GM13976 (cell line): ENCODE data around the gene NR2F2.

Experiments
- DNase-seq: peaks from one replicate; pipeline ENCODE4 v3.0.0; 2012; ENCODE audit warnings: low spot score
- in situ Hi-C: fragments of 300-500 bp; cut with MboI; formaldehyde crosslinking; loops from one replicate; pipeline ENCODE4 v1.12.0; 2022; ENCODE audit warnings: low sequenced_read_pairs, mixed read lengths, inconsistent platforms; ENCODE audit not compliant: unreplicated experiment
- TF ChIP-seq, protein P1 (sequence below): IDR thresholded peaks from 2 replicates; pipeline ENCODE4 v1.5.1; 2012; ENCODE audit warnings: borderline replicate concordance, mild to moderate bottlenecking; ENCODE audit not compliant: insufficient read depth; ENCODE audit errors: extremely low read depth, missing control alignments, control extremely low read depth

Gene NR2F2

DNA sequence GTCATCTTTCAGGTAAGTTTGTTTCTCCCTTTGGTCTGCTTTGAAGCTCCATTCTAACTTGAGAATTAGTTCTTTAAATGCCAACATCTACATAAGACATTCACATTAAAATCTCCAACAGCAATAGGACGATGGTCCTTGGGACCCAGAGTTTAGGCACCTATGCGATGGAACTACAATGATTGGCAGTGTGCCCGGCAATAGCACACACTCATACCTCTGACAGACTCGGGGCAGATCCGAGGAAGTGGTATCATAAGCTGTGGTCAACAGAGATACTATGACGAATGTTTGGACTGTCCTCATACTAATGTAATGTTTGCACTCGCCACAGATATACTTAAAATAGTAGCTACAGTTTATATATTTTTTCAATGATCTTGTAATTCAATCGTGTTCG is 34.2 kb upstream of the NR2F2 start:
- no peak for DNase-seq
- TF ChIP-seq, protein P1, sequence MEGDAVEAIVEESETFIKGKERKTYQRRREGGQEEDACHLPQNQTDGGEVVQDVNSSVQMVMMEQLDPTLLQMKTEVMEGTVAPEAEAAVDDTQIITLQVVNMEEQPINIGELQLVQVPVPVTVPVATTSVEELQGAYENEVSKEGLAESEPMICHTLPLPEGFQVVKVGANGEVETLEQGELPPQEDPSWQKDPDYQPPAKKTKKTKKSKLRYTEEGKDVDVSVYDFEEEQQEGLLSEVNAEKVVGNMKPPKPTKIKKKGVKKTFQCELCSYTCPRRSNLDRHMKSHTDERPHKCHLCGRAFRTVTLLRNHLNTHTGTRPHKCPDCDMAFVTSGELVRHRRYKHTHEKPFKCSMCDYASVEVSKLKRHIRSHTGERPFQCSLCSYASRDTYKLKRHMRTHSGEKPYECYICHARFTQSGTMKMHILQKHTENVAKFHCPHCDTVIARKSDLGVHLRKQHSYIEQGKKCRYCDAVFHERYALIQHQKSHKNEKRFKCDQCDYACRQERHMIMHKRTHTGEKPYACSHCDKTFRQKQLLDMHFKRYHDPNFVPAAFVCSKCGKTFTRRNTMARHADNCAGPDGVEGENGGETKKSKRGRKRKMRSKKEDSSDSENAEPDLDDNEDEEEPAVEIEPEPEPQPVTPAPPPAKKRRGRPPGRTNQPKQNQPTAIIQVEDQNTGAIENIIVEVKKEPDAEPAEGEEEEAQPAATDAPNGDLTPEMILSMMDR = no peak
- in situ Hi-C loops = no loop called here

DNA sequence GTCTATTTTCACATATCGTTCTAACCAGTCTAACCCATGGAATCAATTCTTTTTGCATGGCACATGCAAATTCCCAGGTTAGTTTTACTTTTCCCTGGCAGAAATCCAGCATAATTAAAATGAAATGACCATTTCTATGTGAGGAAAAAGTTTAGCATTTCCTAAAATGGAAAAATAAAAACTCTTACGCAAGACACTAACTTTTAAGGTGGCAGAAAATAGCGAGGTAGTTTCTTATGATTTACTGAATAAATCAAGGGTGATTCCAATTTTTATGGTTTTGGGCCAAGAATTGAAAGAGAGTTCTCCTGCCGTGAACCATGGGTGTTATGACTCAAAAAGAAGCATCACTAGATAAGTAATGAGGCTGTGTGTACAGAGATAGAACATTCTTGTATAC is 32.7 kb upstream of the NR2F2 start:
- TF ChIP-seq, protein P1 = no peak
- in situ Hi-C loops = no loop called here
- DNase-seq = no peak

DNA sequence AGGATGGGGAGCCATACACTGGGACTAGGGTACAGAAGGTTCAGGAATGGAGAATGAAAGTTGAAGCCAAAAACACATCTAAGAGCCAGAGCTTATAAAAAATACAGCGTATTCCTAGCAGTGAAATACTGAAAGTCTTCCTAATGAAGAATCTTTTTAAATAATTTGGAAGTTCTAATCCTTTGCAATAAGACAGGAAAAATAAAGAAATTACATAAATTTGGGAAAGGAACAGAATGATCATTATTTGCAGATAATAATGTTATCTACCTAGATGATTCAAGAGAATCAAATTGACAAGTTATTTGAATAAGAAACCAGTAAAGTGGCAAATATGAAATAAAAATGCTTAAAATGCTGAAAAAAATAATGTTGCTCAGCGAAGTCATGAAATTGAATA is 32.3 kb upstream of the NR2F2 start:
- in situ Hi-C loops = no loop called here
- TF ChIP-seq, protein P1 = no peak
- no peak for DNase-seq

DNA sequence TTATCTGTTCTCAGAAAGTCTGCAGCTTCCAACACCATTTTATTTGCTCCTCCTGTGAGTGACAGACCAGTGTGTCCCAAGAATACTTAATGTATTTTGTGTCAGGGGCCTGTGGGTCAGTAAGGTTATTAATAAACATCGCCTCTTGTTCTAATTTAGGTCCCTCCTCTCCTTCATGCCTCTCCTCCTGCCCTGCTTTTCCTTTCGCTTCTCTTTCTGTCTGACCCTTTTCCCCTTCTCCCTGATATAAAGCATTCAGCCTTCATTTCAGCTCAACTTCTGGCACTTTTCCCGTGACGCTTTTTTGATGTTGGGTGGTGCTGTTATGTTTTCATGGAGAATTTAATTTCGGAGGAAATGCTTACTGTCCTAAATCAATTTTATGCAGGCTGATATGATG is 29.7 kb upstream of the NR2F2 start:
- in situ Hi-C loops = no loop called here
- no peak for DNase-seq
- TF ChIP-seq, protein P1 = no peak

DNA sequence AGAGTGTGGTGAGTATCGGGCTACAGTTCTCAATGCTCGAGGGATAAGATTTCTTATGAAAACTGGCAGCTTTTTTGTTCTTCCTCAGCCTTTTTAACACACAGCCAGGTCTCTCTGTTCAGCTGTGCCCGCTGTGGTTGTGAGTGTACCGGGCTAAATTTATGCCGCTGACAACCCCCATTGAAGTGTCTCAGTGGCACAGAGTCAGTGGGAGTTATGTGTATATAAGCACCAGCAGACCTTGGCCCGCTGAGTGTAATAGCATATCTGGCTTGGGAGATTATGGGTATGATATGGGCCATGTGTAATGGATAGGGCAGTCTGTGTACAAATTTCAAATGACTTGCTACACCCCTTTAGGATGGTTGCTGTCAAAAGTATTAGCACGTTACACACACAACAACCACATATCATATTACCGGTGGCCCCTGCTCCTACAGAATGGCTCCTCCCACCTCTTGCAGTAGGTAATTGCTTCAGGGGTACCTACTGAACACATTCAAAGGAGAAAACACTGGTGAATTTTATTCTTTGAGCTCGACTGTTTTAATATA is 26.9 kb upstream of the NR2F2 start:
- TF ChIP-seq, protein P1 = no peak
- DNase-seq = no peak
- in situ Hi-C loops = no loop called here

DNA sequence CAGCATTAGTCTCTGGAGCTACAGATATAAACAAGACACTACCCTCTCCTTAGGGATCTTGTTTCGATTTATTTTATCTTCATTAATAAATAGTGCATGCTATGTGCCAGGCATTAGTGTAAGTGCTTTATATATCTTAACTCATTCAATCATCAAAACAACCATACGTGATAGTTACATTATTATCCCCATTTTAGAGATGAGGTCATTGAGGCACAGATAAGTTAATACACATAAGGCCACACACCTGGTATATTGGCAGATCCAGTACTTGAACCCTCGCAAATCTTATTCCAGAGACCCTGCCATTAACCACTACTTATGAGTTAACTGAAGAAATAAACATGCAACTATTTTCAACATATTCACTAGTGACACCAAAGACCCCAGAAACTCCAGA is 25.7 kb upstream of the NR2F2 start:
- in situ Hi-C loops = no loop called here
- no peak for DNase-seq
- TF ChIP-seq, protein P1 = no peak

DNA sequence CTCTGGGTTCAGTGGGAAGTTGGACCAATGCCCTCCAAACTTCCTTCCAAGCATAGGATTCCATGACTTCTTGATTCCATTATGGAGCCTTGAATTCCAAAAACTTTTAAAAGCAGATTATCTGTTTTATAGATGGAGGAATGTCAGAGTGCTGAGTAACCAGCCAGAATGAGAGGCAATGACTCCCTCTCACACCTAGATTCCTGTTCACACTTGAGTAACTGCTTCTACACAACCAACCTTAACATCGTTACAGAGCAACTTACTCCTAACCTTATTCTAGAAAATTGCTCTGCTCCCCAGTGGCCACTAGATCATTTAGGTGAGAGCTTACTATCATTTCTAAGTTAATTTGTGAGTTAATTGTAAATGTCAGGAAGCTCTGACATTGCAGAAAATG is 24.2 kb upstream of the NR2F2 start:
- DNase-seq = no peak
- TF ChIP-seq, protein P1 = no peak
- in situ Hi-C loops = no loop called here
